PC-9 (cell line): ENCODE results near the gene TIPRL. TPM values are rescaled to one million over a fixed set of nuclear protein-coding genes. Genes with fewer than 3 reads are reported as not detected.

Experiments
- BruUV-seq: library from RNA; stranded (reverse); fragments of 400-500 nt; replicated peaks from 2 replicates; lab custom pipeline; 2021; lab: Mats Ljungman, UMichigan
- CTCF ChIA-PET: fragments of 300-600 bp; sonication (Branson Sonifier 250); formaldehyde crosslinking; loops from one replicate; lab custom pipeline; 2022; ENCODE audit warnings: antibody characterized with exemption; lab: Charles Lee
- POLR2A ChIA-PET: fragments of 300-600 bp; sonication (Branson Sonifier 250); formaldehyde crosslinking; loops from one replicate; lab custom pipeline; 2022; ENCODE audit warnings: antibody characterized with exemption; ENCODE audit not compliant: unreplicated experiment; lab: Charles Lee
- DNase-seq, 2 experiments: peaks; one replicate each; pipeline versions ENCODE4 v3.0.0 to v3.0.0-alpha.2; 2015 to 2022; ENCODE audit warnings: mixed read lengths in 1 of 2
- H2AFZ ChIP-seq: fragments of 200-600 bp; sonication (generic); 2 replicates; pipeline ENCODE4 v1.8.1; 2017; ENCODE audit warnings: antibody characterized with exemption
- H3F3A ChIP-seq: fragments of 200-600 bp; sonication (generic); 2 replicates; pipeline ENCODE4 v1.8.1; 2017; ENCODE audit warnings: antibody characterized with exemption, mild to moderate bottlenecking, low read depth; ENCODE audit not compliant: insufficient read depth
- H3K27ac ChIP-seq: fragments of 200-600 bp; sonication (generic); 2 replicates; pipeline ENCODE4 v1.6.1; 2016; ENCODE audit warnings: mixed run types
- H3K27me3 ChIP-seq: fragments of 200-600 bp; sonication (generic); 2 replicates; pipeline ENCODE4 v1.6.1; 2016; ENCODE audit warnings: low read depth, mixed run types; ENCODE audit not compliant: insufficient read depth
- H3K36me3 ChIP-seq: fragments of 200-600 bp; sonication (generic); 2 replicates; pipeline ENCODE4 v1.6.1; 2016; ENCODE audit warnings: low read depth, mixed run types
- H3K4me1 ChIP-seq: fragments of 200-600 bp; sonication (generic); replicated peaks from 2 replicates; pipeline ENCODE4 v1.6.1; 2016; ENCODE audit warnings: mixed run types; ENCODE audit not compliant: insufficient read depth
- H3K4me2 ChIP-seq: fragments of 200-600 bp; sonication (generic); 2 replicates; pipeline ENCODE4 v1.6.1; 2017; ENCODE audit warnings: mixed run types
- H3K4me3 ChIP-seq: fragments of 200-600 bp; sonication (generic); 2 replicates; pipeline ENCODE4 v1.6.1; 2016; ENCODE audit warnings: mixed run types
- H3K79me2 ChIP-seq: fragments of 200-600 bp; sonication (generic); 2 replicates; pipeline ENCODE4 v1.6.1; 2017; ENCODE audit warnings: low read depth, mixed run types
- H3K9me2 ChIP-seq: fragments of 200-600 bp; sonication (generic); 2 replicates; pipeline ENCODE4 v1.8.1; 2017; ENCODE audit warnings: mild to moderate bottlenecking; ENCODE audit not compliant: insufficient read depth
- H3K9me3 ChIP-seq: fragments of 200-600 bp; sonication (generic); 2 replicates; pipeline ENCODE4 v1.8.1; 2016; ENCODE audit warnings: low read depth; ENCODE audit not compliant: insufficient read depth
- H4K20me1 ChIP-seq: fragments of 200-600 bp; sonication (generic); 2 replicates; pipeline ENCODE4 v1.8.1; 2017; ENCODE audit not compliant: insufficient read depth
- CTCF ChIP-seq: fragments of 200-600 bp; sonication (generic); conservative IDR thresholded peaks from 2 replicates; pipeline ENCODE4 v1.6.1; 2017; ENCODE audit warnings: mixed run types, antibody characterized with exemption, mild to moderate bottlenecking, moderate library complexity
- EZH2 ChIP-seq: fragments of 200-600 bp; sonication (generic); IDR thresholded peaks from 2 replicates; pipeline ENCODE4 v1.8.0; 2017; ENCODE audit warnings: antibody characterized with exemption, low read depth
- intact Hi-C: fragments of 100-400 bp; cut with micrococcal nuclease; formaldehyde crosslinking; loops from one replicate; pipeline ENCODE4 v1.10.0; 2022; ENCODE audit not compliant: unreplicated experiment
- total RNA-seq: library from RNA; stranded (reverse); gene quantifications from 2 replicates; pipeline ENCODE4 v1.2.3, GENCODE V29; 2021

The TIPRL gene
- total RNA-seq, 1 experiment from 2014 or later: 47.7 TPM

GRCh38 chr1:168161459-168161858 is 17.3 kb upstream of the TIPRL start:
- no peak overlapping the region for H3K4me2 ChIP-seq
- ChIA-PET CTCF (interaction anchor here (0.6 kb wide), 1 partner anchor 97 kb away, joined by 8 read pairs; no protein-coding TSS in a partner anchor), POLR2A (interaction anchor here (0.9 kb wide), 1 partner anchor 143 kb away, joined by 8 read pairs; no protein-coding TSS in a partner anchor)
- TF ChIP-seq EZH2 (no peak), CTCF (no peak)
- H3K27me3 ChIP-seq: no peaks in the 10 kb centered on the region
- H3K79me2 ChIP-seq: no peaks in the 10 kb centered on the region
- no peak overlapping the region for H2AFZ ChIP-seq
- no peaks in the 10 kb centered on the region for H3K9me2 ChIP-seq
- no peak overlapping the region for H3K4me3 ChIP-seq
- peaks cover 7% of the 10 kb centered on the region; the same call in 1 of the 2 replicates for H3K9me3 ChIP-seq
- no peaks in the 10 kb centered on the region for H3F3A ChIP-seq
- H3K4me1 ChIP-seq: no peaks in the 10 kb centered on the region
- intact Hi-C loops: no loop called here
- no peaks in the 10 kb centered on the region for H4K20me1 ChIP-seq
- H3K36me3 ChIP-seq: no peaks in the 10 kb centered on the region
- no TSS peak for BruUV-seq
- H3K27ac ChIP-seq: no peak overlapping the region
- no peak for DNase-seq

- POLR2A ChIA-PET: no interaction called here
- Histone ChIP-seq H3K9me2 (no peaks in the 10 kb centered on the region), H3K27me3 (no peaks in the 10 kb centered on the region), H4K20me1 (no peaks in the 10 kb centered on the region), H3K9me3 (no peaks in the 10 kb centered on the region; the same call in 1 of the 2 replicates), H3K4me1 (no peaks in the 10 kb centered on the region), H2AFZ (no peak overlapping the region), H3K4me3 (no peak overlapping the region), H3K27ac (no peak overlapping the region), H3K36me3 (no peaks in the 10 kb centered on the region), H3K4me2 (no peak overlapping the region), H3K79me2 (no peaks in the 10 kb centered on the region), H3F3A (no peaks in the 10 kb centered on the region)
- CTCF ChIA-PET: interaction anchor here (0.7 kb wide), 1 partner anchor 158 kb away, joined by 20 read pairs; no protein-coding TSS in a partner anchor
- BruUV-seq: no TSS peak
- DNase-seq: no peak
- intact Hi-C loops: no loop called here
- TF ChIP-seq EZH2: no peak
- no peak for TF ChIP-seq CTCF
Measured at GRCh38 chr1:168163670-168164069, 15.1 kb upstream of the TIPRL start.

GRCh38 chr1:168164771-168165170 is 14.0 kb upstream of the TIPRL start:
- Histone ChIP-seq H3K9me3 (no peaks in the 10 kb centered on the region; the same call in 1 of the 2 replicates), H3K27ac (no peak overlapping the region), H4K20me1 (no peaks in the 10 kb centered on the region), H3K9me2 (no peaks in the 10 kb centered on the region), H3K27me3 (no peaks in the 10 kb centered on the region), H3K36me3 (no peaks in the 10 kb centered on the region), H3K4me3 (no peak overlapping the region), H3K4me2 (no peak overlapping the region), H2AFZ (no peak overlapping the region), H3F3A (no peaks in the 10 kb centered on the region), H3K79me2 (no peaks in the 10 kb centered on the region), H3K4me1 (no peaks in the 10 kb centered on the region)
- intact Hi-C loops: no loop called here
- POLR2A ChIA-PET: no interaction called here
- no peak for DNase-seq
- TF ChIP-seq CTCF (no peak), EZH2 (no peak)
- BruUV-seq: no TSS peak
- CTCF ChIA-PET: no interaction called here
